ENCODE results near the gene NCOA1.

The NCOA1 gene

DNA sequence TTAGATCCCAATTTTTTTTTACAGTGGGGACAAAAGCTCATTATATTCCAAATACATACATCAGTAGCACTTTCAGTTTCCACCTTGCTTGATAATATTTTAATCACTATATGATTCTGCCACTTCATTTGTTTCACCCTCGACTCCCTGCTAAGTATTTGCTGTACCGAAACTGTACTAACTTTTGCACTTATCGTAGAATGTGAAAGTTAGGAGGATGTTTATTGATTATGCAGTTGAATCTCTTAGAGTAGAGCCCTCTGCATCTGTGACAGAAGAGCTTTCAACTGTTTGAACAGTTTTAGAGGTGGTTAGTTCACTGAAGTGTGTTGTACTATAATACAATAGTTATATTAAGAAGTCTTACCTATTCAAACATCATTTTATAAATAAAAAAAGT is 20.8 kb downstream of the NCOA1 start:
- TF ChIP-seq, protein P1, sequence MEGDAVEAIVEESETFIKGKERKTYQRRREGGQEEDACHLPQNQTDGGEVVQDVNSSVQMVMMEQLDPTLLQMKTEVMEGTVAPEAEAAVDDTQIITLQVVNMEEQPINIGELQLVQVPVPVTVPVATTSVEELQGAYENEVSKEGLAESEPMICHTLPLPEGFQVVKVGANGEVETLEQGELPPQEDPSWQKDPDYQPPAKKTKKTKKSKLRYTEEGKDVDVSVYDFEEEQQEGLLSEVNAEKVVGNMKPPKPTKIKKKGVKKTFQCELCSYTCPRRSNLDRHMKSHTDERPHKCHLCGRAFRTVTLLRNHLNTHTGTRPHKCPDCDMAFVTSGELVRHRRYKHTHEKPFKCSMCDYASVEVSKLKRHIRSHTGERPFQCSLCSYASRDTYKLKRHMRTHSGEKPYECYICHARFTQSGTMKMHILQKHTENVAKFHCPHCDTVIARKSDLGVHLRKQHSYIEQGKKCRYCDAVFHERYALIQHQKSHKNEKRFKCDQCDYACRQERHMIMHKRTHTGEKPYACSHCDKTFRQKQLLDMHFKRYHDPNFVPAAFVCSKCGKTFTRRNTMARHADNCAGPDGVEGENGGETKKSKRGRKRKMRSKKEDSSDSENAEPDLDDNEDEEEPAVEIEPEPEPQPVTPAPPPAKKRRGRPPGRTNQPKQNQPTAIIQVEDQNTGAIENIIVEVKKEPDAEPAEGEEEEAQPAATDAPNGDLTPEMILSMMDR (IDR thresholded peaks at IDR 0.05; ENCODE audit: low read depth, low read length, missing control alignments), result no peak
- H3K4me3 ChIP-seq (ENCODE audit: low read depth, low read length), result no peak overlapping the region
- no peak for DNase-seq (ENCODE audit: low read depth)

DNA sequence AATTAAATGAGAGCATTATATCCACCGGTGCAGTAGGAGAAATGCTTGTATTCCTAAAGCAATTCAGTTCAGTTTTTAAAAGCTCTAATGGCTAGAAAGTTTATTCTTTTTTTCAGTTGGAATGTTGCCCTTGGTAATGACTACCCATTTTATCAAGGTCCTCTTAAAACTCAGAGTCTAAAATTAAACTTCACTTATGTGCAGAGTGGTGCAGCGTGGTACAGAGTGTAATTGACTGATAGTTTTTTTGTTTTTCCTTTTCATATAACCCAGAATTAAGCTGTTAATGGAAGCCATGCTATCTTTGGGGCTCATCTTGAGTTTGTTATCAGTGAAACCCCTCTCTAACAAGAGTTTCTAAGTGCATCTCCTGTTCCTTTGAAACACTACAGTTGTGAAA is 21.4 kb downstream of the NCOA1 start:
- TF ChIP-seq, protein P1 (IDR thresholded peaks at IDR 0.05; ENCODE audit: low read depth, low read length, missing control alignments), result no peak
- DNase-seq (ENCODE audit: low read depth), result no peak
- H3K4me3 ChIP-seq (ENCODE audit: low read depth, low read length), result no peak overlapping the region

DNA sequence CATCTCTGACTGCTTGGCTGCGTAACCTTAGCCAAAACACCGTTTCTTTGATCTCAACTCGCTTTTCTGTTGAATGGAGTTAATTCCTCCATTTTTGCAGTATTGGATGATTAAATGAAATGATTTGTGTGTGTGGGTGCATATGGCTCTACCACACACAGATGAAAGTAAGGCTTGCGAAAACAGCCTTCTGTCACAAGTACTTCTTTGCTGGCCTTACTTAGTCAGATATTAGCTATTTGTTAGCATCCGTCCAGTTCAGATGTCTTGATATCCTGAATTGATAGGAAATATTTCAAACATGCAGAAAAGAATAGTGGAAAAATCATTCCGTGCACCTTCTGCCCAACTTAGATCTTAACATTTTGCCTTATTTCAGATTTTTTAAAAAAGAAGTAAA is 21.8 kb downstream of the NCOA1 start:
- no peak for DNase-seq (ENCODE audit: low read depth)
- TF ChIP-seq, protein P1 (IDR thresholded peaks at IDR 0.05; ENCODE audit: low read depth, low read length, missing control alignments), result no peak

DNA sequence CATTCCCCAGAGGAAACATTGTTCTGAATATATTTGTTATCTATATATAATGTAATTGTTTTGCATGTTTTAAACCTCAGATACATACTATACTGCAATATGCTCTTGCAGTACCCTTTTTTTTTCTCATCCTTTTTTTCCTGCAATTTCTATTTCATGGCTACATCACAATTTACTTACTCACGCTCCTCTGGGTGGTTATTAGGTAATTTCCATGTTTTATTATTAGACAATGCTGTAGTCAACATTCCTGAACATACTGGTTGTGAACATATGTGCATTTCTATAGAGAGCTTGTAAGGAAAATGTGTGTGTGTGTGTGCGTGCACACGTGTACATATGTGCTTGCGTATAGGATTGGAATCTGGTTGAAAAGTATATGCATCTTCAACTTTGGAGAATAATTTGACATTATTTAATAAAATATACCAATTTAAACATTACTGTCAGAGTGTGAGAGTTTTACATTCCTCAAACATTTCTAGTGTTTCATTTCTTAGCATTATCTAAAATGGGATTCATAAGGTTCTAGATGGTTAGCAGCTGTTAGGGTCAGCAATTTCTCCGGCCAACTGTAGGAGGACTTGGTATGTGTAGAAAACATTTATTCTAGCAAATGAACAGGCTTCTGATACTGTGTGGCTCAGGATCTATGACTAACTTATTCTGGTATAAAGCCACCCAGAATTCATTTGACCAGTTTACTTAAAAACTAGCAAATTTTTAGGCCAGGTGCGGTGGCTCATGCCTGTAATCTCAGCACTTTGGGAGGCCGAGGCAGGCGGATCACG is 22.4 kb downstream of the NCOA1 start:
- TF ChIP-seq, protein P1 (IDR thresholded peaks at IDR 0.05; ENCODE audit: low read depth, low read length, missing control alignments), result no peak
- no peak overlapping the region for H3K4me3 ChIP-seq (ENCODE audit: low read depth, low read length)
- DNase-seq (ENCODE audit: low read depth), result no peak

More for the DNA sequence above, 21.8 kb downstream of the NCOA1 start:
- no peak overlapping the region for H3K4me3 ChIP-seq (ENCODE audit: low read depth, low read length)

DNA sequence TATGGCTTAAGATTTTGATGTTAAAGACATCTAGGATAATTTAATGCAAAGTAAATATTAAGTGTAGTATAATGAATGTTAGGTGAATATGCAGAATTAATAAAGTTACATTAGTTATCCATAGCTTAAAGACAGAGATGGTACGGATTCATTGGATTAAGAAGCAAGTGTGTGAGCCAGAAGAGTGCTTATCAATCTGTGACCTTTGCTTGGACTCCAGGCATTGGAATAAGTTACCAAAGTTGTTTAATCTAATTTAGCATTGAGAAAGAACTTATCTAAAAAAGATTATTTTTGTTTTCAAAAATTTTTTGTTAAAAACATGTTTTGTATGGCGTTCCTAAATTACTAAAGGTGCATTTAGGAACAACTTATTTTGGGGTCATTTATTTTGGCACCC is 23.8 kb downstream of the NCOA1 start:
- no peak for DNase-seq (ENCODE audit: low read depth)
- TF ChIP-seq, protein P1 (IDR thresholded peaks at IDR 0.05; ENCODE audit: low read depth, low read length, missing control alignments), result no peak
- H3K4me3 ChIP-seq (ENCODE audit: low read depth, low read length), result no peak overlapping the region

DNA sequence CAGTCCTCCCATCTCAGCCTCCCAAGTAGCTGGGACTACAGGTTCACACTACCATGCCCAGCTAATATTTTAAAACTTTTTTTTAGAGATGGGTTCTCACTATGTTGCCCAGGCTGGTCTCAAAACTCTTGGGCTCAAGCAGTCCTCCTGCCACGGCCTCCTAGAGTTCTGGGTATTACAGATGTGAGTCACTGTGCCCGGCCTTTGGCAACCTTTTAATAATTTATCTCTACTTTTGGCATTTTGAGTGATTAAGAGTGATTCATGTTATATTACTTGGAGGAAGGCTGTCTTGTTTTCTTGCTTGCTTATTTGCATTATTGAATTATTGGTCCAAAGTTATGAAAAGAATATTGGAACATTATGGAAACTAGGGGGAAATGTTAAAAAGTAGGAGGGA is 24.3 kb downstream of the NCOA1 start:
- no peak for DNase-seq (ENCODE audit: low read depth)
- TF ChIP-seq, protein P1 (IDR thresholded peaks at IDR 0.05; ENCODE audit: low read depth, low read length, missing control alignments), result no peak
- no peak overlapping the region for H3K4me3 ChIP-seq (ENCODE audit: low read depth, low read length)

DNA sequence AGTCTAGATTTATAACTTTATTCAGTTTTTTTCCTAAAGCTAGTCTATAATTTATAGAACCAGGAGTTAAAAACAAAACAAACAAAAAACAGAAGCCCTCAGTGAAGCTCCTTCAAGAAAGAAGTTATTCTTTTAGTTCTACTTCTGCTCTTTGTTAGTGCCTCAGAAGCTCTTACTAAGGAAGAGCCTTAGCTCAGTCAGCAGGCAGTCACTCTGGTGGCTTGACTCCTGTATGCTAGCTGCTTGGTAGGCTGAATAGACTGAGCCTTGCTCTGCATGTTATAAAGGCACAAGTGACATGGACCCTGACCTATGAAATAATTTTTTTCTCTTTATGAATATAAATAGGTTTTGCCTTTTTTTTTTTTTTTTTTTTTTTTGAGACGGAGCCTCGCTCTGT is 24.8 kb downstream of the NCOA1 start:
- H3K4me3 ChIP-seq (ENCODE audit: low read depth, low read length), result no peak overlapping the region
- DNase-seq (ENCODE audit: low read depth), result no peak
- TF ChIP-seq, protein P1 (IDR thresholded peaks at IDR 0.05; ENCODE audit: low read depth, low read length, missing control alignments), result no peak
